ENCODE data around the gene ANKMY1.

GRCh38 chr2:240591784-240592183 lies 34.0 kb upstream of the ANKMY1 start:
- TF ChIP-seq CTCF (conservative IDR thresholded peaks at IDR 0.05; ENCODE audit: low read length) = no peak
- no peak for TF ChIP-seq EZH2phosphoT487 (IDR thresholded peaks at IDR 0.05; ENCODE audit: borderline replicate concordance)
